ENCODE measurements around the gene NR1I2. TPM values are rescaled to one million over a fixed set of nuclear protein-coding genes. Genes with fewer than 3 reads are reported as not detected.

NR1I2 gene
- total and polyA plus RNA-seq, 2 donors (not counting 1 experiment from before 2014, with no cell fraction given) = 0.03 TPM; not detected in 1

GRCh38 chr3:119783883-119784282 is 2.0 kb downstream of the NR1I2 start:
- no peaks in the 10 kb centered on the region for H3K4me1 ChIP-seq (ENCODE audit: control insufficient read depth, extremely low read depth, insufficient read depth, low read length)

GRCh38 chr3:119786409-119786808 is 4.5 kb downstream of the NR1I2 start:
- Histone ChIP-seq H3K79me2 (ENCODE audit: control insufficient read depth, insufficient read depth, low read length) (no peaks in the 10 kb centered on the region), H3K4me1 (ENCODE audit: control insufficient read depth, extremely low read depth, insufficient read depth, low read length) (no peaks in the 10 kb centered on the region), H3K9me3 (ENCODE audit: control insufficient read depth, insufficient read depth, low read depth, low read length) (no peaks in the 10 kb centered on the region), H4K20me1 (ENCODE audit: control insufficient read depth, extremely low read depth, insufficient read depth, low read length) (no peaks in the 10 kb centered on the region), H3K9ac (ENCODE audit: insufficient read depth, low read length) (no peak overlapping the region), H3K4me2 (ENCODE audit: extremely low read depth, insufficient read depth, low read length) (no peak overlapping the region), H3K27ac (ENCODE audit: insufficient read depth, low read length) (no peak overlapping the region), H3K36me3 (ENCODE audit: control insufficient read depth, insufficient read depth, low read length) (no peaks in the 10 kb centered on the region), H3K27me3 (ENCODE audit: control insufficient read depth, insufficient read depth, low read length) (no peaks in the 10 kb centered on the region), H3K4me3 (replicated peaks in 1 of 4; ENCODE audit: control extremely low read depth in 1 of 4, insufficient read depth in 1 of 4, low read depth in 3 of 4, low read length in 4 of 4) (no peak overlapping the region), H2AFZ (ENCODE audit: low read length) (no peak overlapping the region)
- no peak for TF ChIP-seq EZH2 (IDR thresholded peaks at IDR 0.05; ENCODE audit: low read length, missing control alignments)
- TF ChIP-seq CTCF (conservative IDR thresholded peaks at IDR 0.05 in 1 of 2, IDR thresholded peaks at IDR 0.05 in 1 of 2; ENCODE audit: low read depth in 1 of 2, low read length in 2 of 2) = no peak
- no peak for DNase-seq (ENCODE audit: low read depth in 2 of 2)

More at GRCh38 chr3:119783883-119784282, 2.0 kb downstream of the NR1I2 start:
- TF ChIP-seq CTCF (conservative IDR thresholded peaks at IDR 0.05 in 1 of 2, IDR thresholded peaks at IDR 0.05 in 1 of 2; ENCODE audit: low read depth in 1 of 2, low read length in 2 of 2) (no peak), EZH2 (IDR thresholded peaks at IDR 0.05; ENCODE audit: low read length, missing control alignments) (no peak)
- Histone ChIP-seq H4K20me1 (ENCODE audit: control insufficient read depth, extremely low read depth, insufficient read depth, low read length) (no peaks in the 10 kb centered on the region), H3K27me3 (ENCODE audit: control insufficient read depth, insufficient read depth, low read length) (no peaks in the 10 kb centered on the region), H3K9ac (ENCODE audit: insufficient read depth, low read length) (no peak overlapping the region), H2AFZ (ENCODE audit: low read length) (no peak overlapping the region), H3K36me3 (ENCODE audit: control insufficient read depth, insufficient read depth, low read length) (no peaks in the 10 kb centered on the region), H3K27ac (ENCODE audit: insufficient read depth, low read length) (no peak overlapping the region), H3K4me2 (ENCODE audit: extremely low read depth, insufficient read depth, low read length) (no peak overlapping the region), H3K9me3 (ENCODE audit: control insufficient read depth, insufficient read depth, low read depth, low read length) (no peaks in the 10 kb centered on the region), H3K79me2 (ENCODE audit: control insufficient read depth, insufficient read depth, low read length) (no peaks in the 10 kb centered on the region), H3K4me3 (replicated peaks in 1 of 4; ENCODE audit: control extremely low read depth in 1 of 4, insufficient read depth in 1 of 4, low read depth in 3 of 4, low read length in 4 of 4) (no peak overlapping the region)
- no peak for DNase-seq (ENCODE audit: low read depth in 2 of 2)

- H3K27ac ChIP-seq (ENCODE audit: insufficient read depth, low read length) = no peak overlapping the region
- H4K20me1 ChIP-seq (ENCODE audit: control insufficient read depth, extremely low read depth, insufficient read depth, low read length) = no peaks in the 10 kb centered on the region
- no peak overlapping the region for H2AFZ ChIP-seq (ENCODE audit: low read length)
- TF ChIP-seq EZH2 (IDR thresholded peaks at IDR 0.05; ENCODE audit: low read length, missing control alignments) = no peak
- TF ChIP-seq CTCF (conservative IDR thresholded peaks at IDR 0.05 in 1 of 2, IDR thresholded peaks at IDR 0.05 in 1 of 2; ENCODE audit: low read depth in 1 of 2, low read length in 2 of 2) = no peak
- no peak overlapping the region for H3K4me3 ChIP-seq (replicated peaks in 1 of 4; ENCODE audit: control extremely low read depth in 1 of 4, insufficient read depth in 1 of 4, low read depth in 3 of 4, low read length in 4 of 4)
- H3K9me3 ChIP-seq (ENCODE audit: control insufficient read depth, insufficient read depth, low read depth, low read length) = no peaks in the 10 kb centered on the region
- no peaks in the 10 kb centered on the region for H3K36me3 ChIP-seq (ENCODE audit: control insufficient read depth, insufficient read depth, low read length)
- no peaks in the 10 kb centered on the region for H3K4me1 ChIP-seq (ENCODE audit: control insufficient read depth, extremely low read depth, insufficient read depth, low read length)
- no peaks in the 10 kb centered on the region for H3K79me2 ChIP-seq (ENCODE audit: control insufficient read depth, insufficient read depth, low read length)
- no peaks in the 10 kb centered on the region for H3K27me3 ChIP-seq (ENCODE audit: control insufficient read depth, insufficient read depth, low read length)
- no peak overlapping the region for H3K4me2 ChIP-seq (ENCODE audit: extremely low read depth, insufficient read depth, low read length)
- no peak overlapping the region for H3K9ac ChIP-seq (ENCODE audit: insufficient read depth, low read length)
- DNase-seq (ENCODE audit: low read depth in 2 of 2) = no peak
Observed at GRCh38 chr3:119790369-119790768, 8.5 kb downstream of the NR1I2 start.

Data from fibroblast of lung (primary cell).